NOMO-1 (cell line): ENCODE measurements around the gene NME4.
"Not testable (repeated sequence)": the region's sequence is repeated elsewhere in the genome, so short reads cannot be mapped to it uniquely, and the experiment has no call there.

ENCODE experiments used
- DNase-seq, 2 experiments: peaks; one replicate each; lab custom pipeline; 2025; ENCODE audit not compliant: unreplicated experiment in 2 of 2; lab: John Stamatoyannopoulos, UW

NME4 gene

GRCh38 chr16:375927-376816 is 20.8 kb upstream of the NME4 start:
- DNase-seq, result no peak

GRCh38 chr16:376817-377418 is 20.1 kb upstream of the NME4 start:
- no peak for DNase-seq

- no peak for DNase-seq
Observed at GRCh38 chr16:377419-377951, 19.5 kb upstream of the NME4 start.

- DNase-seq, result not testable (repeated sequence)
Observed at GRCh38 chr16:378113-378820, 18.7 kb upstream of the NME4 start.

- no peak for DNase-seq
Observed at GRCh38 chr16:378821-379182, 18.2 kb upstream of the NME4 start.

- no peak for DNase-seq
Observed at GRCh38 chr16:379183-379960, 17.6 kb upstream of the NME4 start.

- DNase-seq, result no peak
Observed at GRCh38 chr16:379961-380761, 16.8 kb upstream of the NME4 start.

- no peak for DNase-seq
Observed at GRCh38 chr16:380762-381011, 16.3 kb upstream of the NME4 start.

GRCh38 chr16:381012-381788 is 15.8 kb upstream of the NME4 start:
- DNase-seq, result no peak

GRCh38 chr16:381789-382717 is 14.9 kb upstream of the NME4 start, which contains the start of gene PGAP6:
Gene PGAP6, minus strand, starts transcription at chr16:381978. Its CDS starts 157 bp downstream, at chr16:381821.
- DNase-seq, result peak; percentile 38 to 71

- DNase-seq, result no peak
Observed at GRCh38 chr16:383326-384051, 13.5 kb upstream of the NME4 start.

- no peak for DNase-seq
Observed at GRCh38 chr16:386641-387156, 10.3 kb upstream of the NME4 start.

- not testable (repeated sequence) for DNase-seq
Observed at GRCh38 chr16:387761-388666, 9.0 kb upstream of the NME4 start.

GRCh38 chr16:389352-389751 is 7.6 kb upstream of the NME4 start:
- DNase-seq, result no peak

- DNase-seq, result peak; percentile 43 to 45
Observed at GRCh38 chr16:391885-392335, 5.1 kb upstream of the NME4 start.

GRCh38 chr16:392450-393030 is 4.5 kb upstream of the NME4 start:
- no peak for DNase-seq
